Endothelial cell of umbilical vein (primary cell): Measurements from ENCODE around the gene SDHB.

ENCODE experiments used
- CTCF ChIP-seq, 2 donors: IDR thresholded peaks; 1 replicate in 1 of 2; 2 replicates in 1 of 2; pipeline ENCODE4 v1.5.1; 2011; ENCODE audit warnings: low read length in 2 of 2, mild to moderate bottlenecking in 2 of 2, moderate library complexity in 2 of 2, control low read depth in 1 of 2, inconsistent platforms in 1 of 2, low read depth in 1 of 2; ENCODE audit not compliant: insufficient read depth in 1 of 2; ENCODE audit errors: extremely low read depth in 1 of 2
- EZH2 ChIP-seq: IDR thresholded peaks from 2 replicates; pipeline ENCODE4 v1.6.1; 2012; ENCODE audit warnings: borderline replicate concordance, low read depth, mild to moderate bottlenecking, moderate library complexity, low read length, inconsistent platforms; ENCODE audit not compliant: severe bottlenecking
- FOS ChIP-seq: IDR thresholded peaks from 2 replicates; pipeline ENCODE4 v1.6.1; 2011; ENCODE audit warnings: mild to moderate bottlenecking, low read length, moderate library complexity, borderline replicate concordance; ENCODE audit not compliant: insufficient read depth
- JUN ChIP-seq: IDR thresholded peaks from 2 replicates; pipeline ENCODE4 v1.6.1; 2011; ENCODE audit warnings: borderline replicate concordance, low read depth; ENCODE audit not compliant: insufficient read length, insufficient read depth
- POLR2A ChIP-seq: IDR thresholded peaks from 2 replicates; pipeline ENCODE4 v1.6.1; 2012; ENCODE audit warnings: low read depth, mild to moderate bottlenecking, control low read depth, low read length

- no peak for TF ChIP-seq POLR2A
- TF ChIP-seq CTCF (IDR thresholded peaks at IDR 0.05; ENCODE audit: extremely low read depth in 1 of 2, insufficient read depth in 1 of 2, low read depth in 1 of 2, low read length in 2 of 2), result no peak
- TF ChIP-seq EZH2, result no peak
- no peak for TF ChIP-seq JUN
- TF ChIP-seq FOS, result no peak
These were observed 84.2 kb downstream of the SDHB start for GRCh38 chr1:16969651-16970050.
